Choroid plexus epithelial cell (primary cell): ENCODE measurements around the gene NXF1.

Source experiments
- DNase-seq: peaks from one replicate; pipeline ENCODE4 v3.0.0-alpha.2; 2010; ENCODE audit warnings: low read depth
- H3K4me3 ChIP-seq: 2 replicates; pipeline ENCODE4 v1.5.1; 2011; ENCODE audit warnings: low read depth, mild to moderate bottlenecking, control low read depth, low read length, moderate library complexity
- CTCF ChIP-seq: conservative IDR thresholded peaks from 2 replicates; pipeline ENCODE4 v1.5.1; 2011; ENCODE audit warnings: low read depth, mild to moderate bottlenecking, control low read depth, inconsistent platforms, low read length, moderate library complexity

NXF1 gene

GRCh38 chr11:62805076-62805892 lies at the start of gene NXF1:
TSS of gene NXF1 (minus strand) at chr11:62805440. CDS start at chr11:62805356, 84 bp downstream.
- peak; percentile 97 for DNase-seq
- H3K4me3 ChIP-seq, result peak within 1 kb of the TSS; percentile 91
- TF ChIP-seq CTCF, result peak; percentile 32

DNA sequence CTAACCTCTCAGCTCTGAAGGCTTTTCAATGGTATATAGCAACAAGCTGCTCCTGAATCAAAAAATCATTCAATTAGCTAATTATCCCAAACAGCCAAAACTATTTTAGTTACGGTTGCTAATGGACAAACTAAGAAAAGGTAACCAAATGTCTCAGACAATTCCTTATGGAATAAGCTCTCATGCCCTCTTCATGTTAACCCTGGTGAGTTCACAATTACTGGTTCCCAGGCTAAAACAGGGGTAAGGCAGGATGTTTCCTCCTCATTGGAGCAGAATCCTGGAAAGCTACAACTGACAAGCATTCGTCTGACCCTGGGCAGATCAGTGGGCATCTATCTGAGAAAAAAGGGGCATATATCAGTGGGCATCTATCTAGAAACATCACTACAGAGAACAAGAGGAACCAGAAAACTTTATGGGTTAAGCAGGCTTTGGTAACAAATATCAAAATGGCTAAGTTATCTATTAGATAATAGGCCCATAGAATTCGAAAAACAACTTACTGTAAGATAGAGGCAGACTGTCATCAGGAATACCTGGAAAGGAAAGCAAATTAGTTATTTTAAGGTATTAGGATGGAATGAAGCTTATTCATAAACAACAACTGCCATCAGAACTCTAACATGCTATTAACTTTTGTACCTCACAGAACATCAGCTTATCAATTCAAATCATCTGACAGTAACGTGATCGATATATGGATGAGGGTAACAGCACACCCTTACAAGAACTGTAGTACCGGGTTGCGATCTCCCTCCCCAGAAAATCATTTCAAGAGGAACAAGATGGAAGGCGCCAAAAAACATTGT lies 49.0 kb upstream of the NXF1 start:
- DNase-seq, result no peak
- no peak for TF ChIP-seq CTCF
- peak overlapping the region; percentile 77 for H3K4me3 ChIP-seq

DNA sequence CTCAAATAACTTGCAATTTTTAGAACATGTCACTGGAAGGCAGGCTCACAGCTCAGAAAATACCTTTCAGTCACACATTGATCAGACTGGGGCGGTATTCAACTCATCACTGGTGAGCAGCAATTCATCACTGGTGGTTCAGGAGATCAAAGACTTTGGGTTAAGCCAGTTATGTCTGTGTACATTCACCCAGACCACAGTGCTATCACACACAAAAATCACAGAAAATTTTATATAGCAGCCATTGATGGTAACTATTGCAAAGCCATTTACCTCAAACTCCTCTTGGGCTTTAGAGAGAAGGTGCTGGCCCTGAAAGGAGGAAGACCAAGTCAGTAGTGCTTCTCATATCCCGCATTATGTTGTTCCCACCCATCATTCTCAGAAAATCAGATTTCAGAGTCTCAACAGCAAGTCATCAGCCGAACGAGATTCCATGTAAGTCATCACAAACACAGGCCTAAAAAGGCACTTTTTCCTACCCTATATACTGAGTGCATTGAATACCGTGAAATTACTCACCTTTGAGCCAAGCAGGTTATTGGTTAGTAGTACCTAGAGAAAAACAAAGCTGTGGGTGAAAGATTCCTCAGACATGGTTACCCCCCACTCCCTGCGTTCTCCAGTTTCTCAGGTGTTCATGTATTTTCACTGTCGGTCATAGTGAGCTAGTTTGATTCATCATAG lies 48.2 kb upstream of the NXF1 start:
- DNase-seq, result no peak
- TF ChIP-seq CTCF, result no peak
- peak overlapping the region; percentile 77 for H3K4me3 ChIP-seq

DNA sequence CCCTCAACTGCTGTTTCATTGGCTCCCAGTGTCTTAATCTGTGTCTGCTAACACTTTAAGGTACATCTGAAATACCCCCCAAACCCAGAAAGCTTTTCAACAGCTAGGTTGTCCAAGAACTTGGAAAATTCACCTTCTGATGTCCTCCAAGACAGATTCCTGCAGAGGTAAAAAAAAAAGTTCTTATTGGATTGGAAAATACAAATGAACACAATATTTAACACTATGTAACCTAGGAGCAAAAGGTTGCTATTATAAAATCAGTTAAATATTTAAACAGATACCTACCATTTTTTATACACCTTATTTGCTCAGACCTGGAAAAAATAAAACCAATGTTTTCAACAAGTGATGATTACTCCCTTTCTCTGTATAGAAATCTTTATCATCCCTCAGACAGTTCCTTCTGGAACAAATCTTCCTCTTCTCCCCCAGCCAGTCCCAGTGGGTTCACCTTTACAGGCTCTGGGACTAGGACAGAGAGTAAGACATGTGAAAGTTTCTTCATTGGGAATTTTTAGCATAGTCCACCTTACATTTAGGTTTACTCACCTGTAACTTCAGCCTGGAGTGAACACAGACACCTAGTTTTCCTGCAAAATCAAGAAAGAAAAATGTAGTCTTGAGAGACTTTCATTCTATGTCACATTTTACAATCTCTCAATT lies 47.4 kb upstream of the NXF1 start:
- no peak for TF ChIP-seq CTCF
- H3K4me3 ChIP-seq, result no peak overlapping the region
- no peak for DNase-seq

- TF ChIP-seq CTCF, result no peak
Observed at GRCh38 chr11:62851807-62852522, 46.7 kb upstream of the NXF1 start.

More at GRCh38 chr11:62851807-62852522, 46.7 kb upstream of the NXF1 start:
- no peak for DNase-seq
- H3K4me3 ChIP-seq, result no peak overlapping the region
